Tibial nerve (tissue), 4 donors: ENCODE measurements around the gene C1orf167. TPM values are rescaled to one million over a fixed set of nuclear protein-coding genes. Genes with fewer than 3 reads are reported as not detected.

Source experiments
- DNase-seq, 2 donors: peaks; one replicate each; pipeline ENCODE4 v3.0.0-alpha.2; 2019; ENCODE audit warnings: low spot score in 2 of 2
- H3K27ac ChIP-seq, 4 donors: fragments of 200-600 bp; sonication (generic) in 3 of 4; one replicate each; pipeline ENCODE4 v1.5.1; 2017 to 2019; ENCODE audit warnings: mild to moderate bottlenecking in 1 of 4
- H3K27me3 ChIP-seq, 2 donors: fragments of 200-600 bp; sonication (generic) in 1 of 2; one replicate each; pipeline versions ENCODE4 v1.5.1 to v1.6.0; 2017 to 2019
- H3K36me3 ChIP-seq, 3 donors: fragments of 200-600 bp; sonication (generic); one replicate each; pipeline ENCODE4 v1.5.1; 2018 to 2019
- H3K4me1 ChIP-seq, 4 donors: fragments of 200-600 bp; sonication (generic) in 3 of 4; one replicate each; pipeline ENCODE4 v1.5.1; 2017 to 2019
- H3K4me3 ChIP-seq, 4 donors: fragments of 200-600 bp; sonication (generic) in 3 of 4; one replicate each; pipeline ENCODE4 v1.5.1; 2017 to 2019; ENCODE audit warnings: mild to moderate bottlenecking in 1 of 4, moderate library complexity in 1 of 4
- H3K9me3 ChIP-seq, 4 donors: fragments of 200-600 bp; sonication (generic) in 3 of 4; one replicate each; pipeline ENCODE4 v1.5.1; 2017 to 2019
- EP300 ChIP-seq, 2 donors: sonication (generic); formaldehyde crosslinking; IDR thresholded peaks; one replicate each; pipeline ENCODE4 v1.6.1; 2017; ENCODE audit warnings: antibody characterized with exemption in 2 of 2, mild to moderate bottlenecking in 1 of 2
- POLR2A ChIP-seq, 2 donors: fragments of 450-650 bp; IDR thresholded peaks; one replicate each; pipeline ENCODE4 v1.6.1; 2017; ENCODE audit warnings: antibody characterized with exemption in 2 of 2, mild to moderate bottlenecking in 2 of 2, moderate library complexity in 2 of 2
- WGBS, 2 donors: methylation state at CpG; one replicate each; pipeline ENCODE4 v1.1.5; 2018; 5-methylcytosine and 5-hydroxymethylcytosine counted together
- total RNA-seq, 4 donors: library from RNA; depleted of rRNA; stranded (reverse); fragments of >200 nt; gene quantifications; one replicate each; pipeline ENCODE4 v1.1.0, GENCODE V29; 2016
- TF ChIP-seq, protein P1 (sequence below), 5 experiments: fragments of 200-600 bp in 3 of 5; fragments of 450-650 bp in 2 of 5; sonication (generic) in 3 of 5; IDR thresholded peaks; one replicate each; pipeline ENCODE4 v1.5.1; 2016 to 2019; ENCODE audit warnings: antibody characterized with exemption in 5 of 5, mild to moderate bottlenecking in 3 of 5, moderate library complexity in 2 of 5

Gene C1orf167
- total RNA-seq, 4 donors from 2014 or later: 4.4 to 13.8 (median 5.1) TPM; not detected in 1

DNA sequence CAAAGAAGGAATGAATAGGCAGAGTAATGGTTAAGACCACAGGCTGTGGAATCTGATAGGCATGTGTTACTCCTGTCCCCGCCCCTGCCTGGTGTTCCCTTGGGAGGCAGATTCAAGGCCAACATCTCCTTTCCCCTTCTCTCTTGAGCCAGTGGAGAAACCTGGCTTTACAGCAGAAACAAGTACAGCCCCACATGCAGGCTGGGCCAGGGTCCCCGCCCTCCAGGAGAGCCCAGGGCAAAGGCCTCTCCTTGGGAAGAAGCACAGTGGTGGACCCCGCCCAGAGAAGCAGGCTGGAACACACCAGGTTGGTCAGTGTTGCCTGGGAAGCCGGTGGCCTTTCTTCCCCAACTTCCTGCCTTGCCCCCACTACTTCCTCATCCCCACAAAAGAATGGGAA lies 6.8 kb downstream of the C1orf167 start:
- 46 to 56% methylated on average over 4 of the region's 4 CpGs for WGBS, 2 donors

DNA sequence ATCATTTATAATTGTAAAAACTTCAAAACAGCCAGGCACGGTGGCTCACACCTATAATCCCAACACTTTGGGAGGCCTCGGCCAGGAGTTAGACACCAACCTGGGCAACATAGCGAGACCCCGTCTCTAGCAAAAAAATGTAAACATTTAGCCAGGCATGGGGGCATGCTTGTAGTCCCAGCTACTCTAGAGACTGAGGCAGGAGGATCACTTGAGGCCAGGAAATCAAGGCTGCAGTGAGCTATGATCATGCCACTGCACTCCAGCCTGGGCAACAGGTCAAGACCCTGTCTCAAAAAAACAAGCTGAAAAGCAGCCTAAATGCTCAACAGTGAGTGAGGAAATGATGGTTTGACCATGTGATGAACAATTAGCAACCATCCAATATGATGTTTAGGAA lies 7.3 kb downstream of the C1orf167 start:
- 80 to 87% methylated on average over 4 of the region's 4 CpGs for WGBS, 2 donors
- Histone ChIP-seq H3K27ac (no peak overlapping the region), H3K9me3 (no peaks in the 10 kb centered on the region), H3K4me1 (no peaks in the 10 kb centered on the region), H3K27me3 (peaks cover 0 to 11% of the 10 kb centered on the region in 2 donors), H3K4me3 (no peak overlapping the region), H3K36me3 (no peaks in the 10 kb centered on the region)
- TF ChIP-seq EP300 (IDR thresholded peaks at IDR 0.05) (no peak), POLR2A (IDR thresholded peaks at IDR 0.05) (no peak)
- TF ChIP-seq, protein P1, sequence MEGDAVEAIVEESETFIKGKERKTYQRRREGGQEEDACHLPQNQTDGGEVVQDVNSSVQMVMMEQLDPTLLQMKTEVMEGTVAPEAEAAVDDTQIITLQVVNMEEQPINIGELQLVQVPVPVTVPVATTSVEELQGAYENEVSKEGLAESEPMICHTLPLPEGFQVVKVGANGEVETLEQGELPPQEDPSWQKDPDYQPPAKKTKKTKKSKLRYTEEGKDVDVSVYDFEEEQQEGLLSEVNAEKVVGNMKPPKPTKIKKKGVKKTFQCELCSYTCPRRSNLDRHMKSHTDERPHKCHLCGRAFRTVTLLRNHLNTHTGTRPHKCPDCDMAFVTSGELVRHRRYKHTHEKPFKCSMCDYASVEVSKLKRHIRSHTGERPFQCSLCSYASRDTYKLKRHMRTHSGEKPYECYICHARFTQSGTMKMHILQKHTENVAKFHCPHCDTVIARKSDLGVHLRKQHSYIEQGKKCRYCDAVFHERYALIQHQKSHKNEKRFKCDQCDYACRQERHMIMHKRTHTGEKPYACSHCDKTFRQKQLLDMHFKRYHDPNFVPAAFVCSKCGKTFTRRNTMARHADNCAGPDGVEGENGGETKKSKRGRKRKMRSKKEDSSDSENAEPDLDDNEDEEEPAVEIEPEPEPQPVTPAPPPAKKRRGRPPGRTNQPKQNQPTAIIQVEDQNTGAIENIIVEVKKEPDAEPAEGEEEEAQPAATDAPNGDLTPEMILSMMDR (IDR thresholded peaks at IDR 0.05): no peak
- DNase-seq: no peak

More for the DNA sequence above, 6.8 kb downstream of the C1orf167 start:
- no peaks in the 10 kb centered on the region for H3K36me3 ChIP-seq
- DNase-seq: no peak
- no peaks in the 10 kb centered on the region for H3K9me3 ChIP-seq
- H3K4me1 ChIP-seq: no peaks in the 10 kb centered on the region
- TF ChIP-seq EP300 (IDR thresholded peaks at IDR 0.05): no peak
- TF ChIP-seq, protein P1 (IDR thresholded peaks at IDR 0.05): no peak
- TF ChIP-seq POLR2A (IDR thresholded peaks at IDR 0.05): no peak
- peaks cover 0 to 14% of the 10 kb centered on the region in 2 donors for H3K27me3 ChIP-seq
- no peak overlapping the region for H3K4me3 ChIP-seq
- no peak overlapping the region for H3K27ac ChIP-seq

DNA sequence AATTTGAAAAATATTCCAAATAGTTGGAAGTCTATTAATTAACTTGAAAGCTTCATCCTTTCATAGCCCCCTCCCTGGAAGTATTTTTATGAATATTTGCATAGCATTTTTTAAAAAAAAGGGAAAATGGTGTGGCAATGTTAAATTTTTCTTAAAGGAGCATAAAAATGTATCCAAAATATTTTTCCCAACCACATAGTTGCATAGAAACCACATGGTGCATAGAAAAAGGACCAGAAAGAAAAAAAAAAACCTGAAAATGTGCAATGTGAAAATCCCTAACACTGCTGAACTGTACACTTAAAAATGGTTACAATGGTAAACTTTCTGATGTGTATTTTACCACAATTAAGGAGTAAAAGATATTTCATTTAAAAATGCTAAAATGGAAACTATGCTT lies 8.0 kb downstream of the C1orf167 start:
- no peak for DNase-seq
- TF ChIP-seq EP300 (IDR thresholded peaks at IDR 0.05): no peak
- TF ChIP-seq POLR2A (IDR thresholded peaks at IDR 0.05): no peak
- TF ChIP-seq, protein P1 (IDR thresholded peaks at IDR 0.05): no peak
- Histone ChIP-seq H3K27ac (no peak overlapping the region), H3K9me3 (no peaks in the 10 kb centered on the region), H3K4me3 (no peak overlapping the region), H3K27me3 (peaks cover 0 to 11% of the 10 kb centered on the region in 2 donors), H3K36me3 (no peaks in the 10 kb centered on the region), H3K4me1 (no peaks in the 10 kb centered on the region)

DNA sequence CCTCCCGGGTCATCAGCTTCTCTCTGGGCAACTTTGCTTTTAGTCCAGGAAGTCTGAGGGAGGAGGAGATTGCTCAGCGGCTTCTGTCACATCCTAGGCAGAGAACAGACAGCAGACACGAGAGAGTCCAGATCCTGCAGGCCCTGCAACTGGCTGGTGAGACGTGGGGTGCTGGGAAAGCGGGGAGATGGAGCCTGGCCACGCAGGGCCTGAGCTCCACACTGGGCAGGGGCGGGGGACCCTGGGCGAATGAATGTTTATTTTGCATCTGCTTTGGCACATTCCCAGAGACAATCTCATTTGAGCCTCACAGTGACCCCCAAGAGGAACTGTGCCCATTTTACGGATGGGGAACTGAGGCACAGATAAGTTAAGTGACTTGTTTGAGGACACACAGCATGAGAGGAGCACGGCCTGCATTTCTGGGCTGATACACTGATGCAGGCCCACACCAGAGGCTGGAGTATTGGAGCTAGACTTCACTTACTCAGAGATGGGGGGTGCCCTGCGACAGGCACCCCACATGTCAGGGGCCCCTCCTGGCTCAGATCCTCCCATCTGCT lies 9.6 kb downstream of the C1orf167 start:
- 64 to 69% methylated on average over 10 to 11 of the region's 11 CpGs for WGBS, 2 donors
- Histone ChIP-seq H3K27me3 (no peaks in the 10 kb centered on the region), H3K9me3 (no peaks in the 10 kb centered on the region), H3K4me1 (no peaks in the 10 kb centered on the region), H3K36me3 (no peaks in the 10 kb centered on the region), H3K4me3 (no peak overlapping the region), H3K27ac (no peak overlapping the region)
- TF ChIP-seq EP300 (IDR thresholded peaks at IDR 0.05) (no peak), POLR2A (IDR thresholded peaks at IDR 0.05) (no peak)
- TF ChIP-seq, protein P1 (IDR thresholded peaks at IDR 0.05): no peak
- no peak for DNase-seq

DNA sequence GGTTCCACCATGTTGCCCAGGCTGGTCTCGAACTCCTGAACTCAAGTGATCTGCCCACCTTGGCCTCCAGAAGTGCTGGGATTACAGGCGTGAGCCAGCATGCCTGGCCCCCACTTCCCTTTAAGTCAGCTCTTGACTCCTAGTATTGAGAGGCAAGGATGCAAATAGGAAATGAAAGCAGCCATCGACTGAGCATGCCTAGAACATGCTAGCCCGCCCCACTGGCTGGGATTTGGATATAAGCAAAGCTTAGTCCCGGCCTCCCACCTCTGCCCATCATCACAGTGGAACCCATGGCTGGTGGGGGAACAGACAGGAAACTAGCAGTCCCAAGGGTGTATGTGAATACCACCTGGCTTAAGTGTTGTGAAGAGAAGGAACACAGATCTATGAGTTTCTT lies 10.5 kb downstream of the C1orf167 start:
- TF ChIP-seq POLR2A (IDR thresholded peaks at IDR 0.05) (no peak), EP300 (IDR thresholded peaks at IDR 0.05) (no peak)
- TF ChIP-seq, protein P1 (IDR thresholded peaks at IDR 0.05): no peak
- H3K27ac ChIP-seq: no peak overlapping the region
- no peak overlapping the region for H3K4me3 ChIP-seq

More for the DNA sequence above, 10.5 kb downstream of the C1orf167 start:
- H3K27me3 ChIP-seq: no peaks in the 10 kb centered on the region
- no peak for DNase-seq
- 52 to 58% methylated on average over 5 of the region's 5 CpGs for whole genome bisulfite sequencing, 2 donors
- no peaks in the 10 kb centered on the region for H3K4me1 ChIP-seq
- no peaks in the 10 kb centered on the region for H3K36me3 ChIP-seq
- H3K9me3 ChIP-seq: no peaks in the 10 kb centered on the region
